Transverse colon (tissue), 4 donors: ENCODE data around the gene CACNB2. TPM values are rescaled to one million over a fixed set of nuclear protein-coding genes. Genes with fewer than 3 reads are reported as not detected.
"Not testable (repeated sequence)": the region's sequence is repeated elsewhere in the genome, so short reads cannot be mapped to it uniquely, and the experiment has no call there.

Source experiments
- DNase-seq: peaks from one replicate; pipeline ENCODE4 v3.0.0-alpha.2; 2019
- H3K27ac ChIP-seq, 4 donors: fragments of 200-600 bp; sonication (generic); 2 replicates each; pipeline ENCODE4 v1.5.1; 2016 to 2018; ENCODE audit warnings: inconsistent platforms in 4 of 4
- H3K27me3 ChIP-seq: fragments of 200-600 bp; sonication (generic); 2 replicates; pipeline ENCODE4 v1.5.1; 2017; ENCODE audit warnings: inconsistent platforms
- H3K36me3 ChIP-seq, 4 donors: fragments of 200-600 bp; sonication (generic); 2 replicates each; pipeline ENCODE4 v1.5.1; 2017 to 2019; ENCODE audit warnings: inconsistent platforms in 4 of 4
- H3K4me1 ChIP-seq, 4 donors: fragments of 200-600 bp; sonication (generic); 2 replicates each; pipeline ENCODE4 v1.5.1; 2017 to 2020; ENCODE audit warnings: inconsistent platforms in 4 of 4
- H3K4me3 ChIP-seq, 4 donors: fragments of 200-600 bp; sonication (generic); 1 replicate in 1 of 4; 2 replicates in 3 of 4; pipeline versions ENCODE4 v1.5.1 to v1.6.1; 2017 to 2019; ENCODE audit warnings: inconsistent platforms in 4 of 4
- H3K9me3 ChIP-seq, 2 donors: fragments of 200-600 bp; sonication (generic); 2 replicates each; pipeline ENCODE4 v1.5.1; 2017 to 2019; ENCODE audit warnings: inconsistent platforms in 2 of 2
- CTCF ChIP-seq, 5 experiments: fragments of 200-600 bp in 3 of 5; fragments of 450-650 bp in 2 of 5; sonication (generic) in 3 of 5; IDR thresholded peaks; 1 replicate in 2 of 5; 2 replicates in 3 of 5; pipeline ENCODE4 v1.5.1; 2016 to 2017; ENCODE audit warnings: antibody characterized with exemption in 5 of 5, inconsistent platforms in 3 of 5, mild to moderate bottlenecking in 2 of 5, moderate library complexity in 1 of 5
- EP300 ChIP-seq: sonication (generic); formaldehyde crosslinking; IDR thresholded peaks from one replicate; pipeline ENCODE4 v1.6.1; 2017; ENCODE audit warnings: antibody characterized with exemption, low read depth
- POLR2A ChIP-seq: fragments of 450-650 bp; IDR thresholded peaks from one replicate; pipeline ENCODE4 v1.6.1; 2016; ENCODE audit warnings: antibody characterized with exemption, mild to moderate bottlenecking, moderate library complexity
- POLR2AphosphoS5 ChIP-seq, 3 donors: sonication (generic); formaldehyde crosslinking; IDR thresholded peaks; one replicate each; pipeline ENCODE4 v1.6.1; 2016; ENCODE audit warnings: antibody characterized with exemption in 3 of 3
- WGBS, 2 donors: methylation state at CpG; one replicate each; pipeline ENCODE4 v1.1.5; 2018; ENCODE audit warnings: low coverage in 1 of 2; 5-methylcytosine and 5-hydroxymethylcytosine counted together
- in situ Hi-C, 4 donors: fragments of 200-750 bp; cut with MboI; loops; one replicate each; pipeline versions ENCODE4 v1.15.0 to v1.15.1; 2017; ENCODE audit warnings: low sequenced_read_pairs in 3 of 4, low pct_ligation_motif_present in 1 of 4, low pct_unique_long_range_greater_than_20kb in 1 of 4
- intact Hi-C: fragments of 100-400 bp; cut with DNase I; formaldehyde crosslinking; loops from one replicate; pipeline ENCODE4 v1.15.1; 2023; ENCODE audit warnings: low total_unique reads
- total RNA-seq, 4 donors: library from RNA; depleted of rRNA; stranded (reverse); fragments of >200 nt; gene quantifications; one replicate each; pipeline ENCODE4 v1.1.0, GENCODE V29; 2016

Gene CACNB2
- total RNA-seq, 4 donors from 2014 or later, result 16.2 to 338 (median 23.7) TPM

GRCh38 chr10:18438361-18439126, 298.3 kb downstream of the CACNB2 start:
- Histone ChIP-seq H3K4me1 (no peaks in the 10 kb centered on the region), H3K27ac (no peak overlapping the region), H3K9me3 (no peaks in the 10 kb centered on the region), H3K27me3 (no peaks in the 10 kb centered on the region), H3K4me3 (no peak overlapping the region), H3K36me3 (no peaks in the 10 kb centered on the region)
- no peak for DNase-seq
- intact Hi-C loops (no loop called here), in situ Hi-C loops (no loop called here)
- WGBS, 2 donors, result 89 to 92% methylated on average over 12 to 17 of the region's 17 CpGs
- TF ChIP-seq EP300 (no peak), POLR2A (no peak), POLR2AphosphoS5 (IDR thresholded peaks at IDR 0.05) (no peak), CTCF (IDR thresholded peaks at IDR 0.05) (no peak)

- 75 to 80% methylated on average over 4 of the region's 4 CpGs for WGBS, 2 donors
- in situ Hi-C loops (no loop called here), intact Hi-C loops (no loop called here)
- no peaks in the 10 kb centered on the region for H3K36me3 ChIP-seq
- no peak for DNase-seq
- no peak overlapping the region for H3K4me3 ChIP-seq
- no peaks in the 10 kb centered on the region for H3K4me1 ChIP-seq
- TF ChIP-seq POLR2A (no peak), CTCF (IDR thresholded peaks at IDR 0.05) (no peak), EP300 (no peak), POLR2AphosphoS5 (IDR thresholded peaks at IDR 0.05) (no peak)
- no peaks in the 10 kb centered on the region for H3K27me3 ChIP-seq
- H3K27ac ChIP-seq, result no peak overlapping the region
- no peaks in the 10 kb centered on the region for H3K9me3 ChIP-seq
Observed at GRCh38 chr10:18439601-18440000, 299.4 kb downstream of the CACNB2 start.

GRCh38 chr10:18445635-18446034, 305.4 kb downstream of the CACNB2 start:
- H3K27ac ChIP-seq, H3K4me3 ChIP-seq, H3K4me1 ChIP-seq, H3K9me3 ChIP-seq, in situ Hi-C loops, H3K27me3 ChIP-seq, H3K36me3 ChIP-seq, intact Hi-C loops, DNase-seq: not testable (repeated sequence)
- WGBS, 2 donors, result 76 to 93% methylated on average over 3 to 6 of the region's 6 CpGs

- DNase-seq, result no peak
- in situ Hi-C loops (no loop called here), intact Hi-C loops (no loop called here)
- H3K27ac ChIP-seq, result no peak overlapping the region
- H3K27me3 ChIP-seq, result no peaks in the 10 kb centered on the region
- H3K36me3 ChIP-seq, result no peaks in the 10 kb centered on the region
- no peaks in the 10 kb centered on the region for H3K9me3 ChIP-seq
- H3K4me3 ChIP-seq, result no peak overlapping the region
- TF ChIP-seq EP300 (no peak), POLR2A (no peak), POLR2AphosphoS5 (IDR thresholded peaks at IDR 0.05) (no peak), CTCF (IDR thresholded peaks at IDR 0.05) (no peak)
- H3K4me1 ChIP-seq, result no peaks in the 10 kb centered on the region
Observed at GRCh38 chr10:18446205-18446604, 306.0 kb downstream of the CACNB2 start.

GRCh38 chr10:18449611-18450026, 309.4 kb downstream of the CACNB2 start:
- in situ Hi-C loops (no loop called here), intact Hi-C loops (no loop called here)
- H3K4me1 ChIP-seq, result no peaks in the 10 kb centered on the region
- no peak overlapping the region for H3K4me3 ChIP-seq
- 79 to 85% methylated on average over 4 to 7 of the region's 7 CpGs for WGBS, 2 donors
- TF ChIP-seq CTCF (IDR thresholded peaks at IDR 0.05) (no peak), EP300 (no peak), POLR2AphosphoS5 (IDR thresholded peaks at IDR 0.05) (no peak), POLR2A (no peak)
- no peaks in the 10 kb centered on the region for H3K27me3 ChIP-seq
- H3K27ac ChIP-seq, result no peak overlapping the region
- no peaks in the 10 kb centered on the region for H3K36me3 ChIP-seq
- DNase-seq, result no peak
- no peaks in the 10 kb centered on the region for H3K9me3 ChIP-seq
